A549 (cell line): ENCODE measurements around the gene SMG6. TPM values are rescaled to one million over a fixed set of nuclear protein-coding genes. Genes with fewer than 3 reads are reported as not detected.

Experiments
- ATAC-seq, 2 experiments: fragments of 200-7000 bp in 1 of 2; fragments of >200 bp in 1 of 2; cut with Nextera tagmentation in 1 of 2; cut with Tn5 transposase in 1 of 2; 3 replicates each; pipeline versions ENCODE4 v1.8.0 to v1.9.1; 2018 to 2020; ENCODE audit warnings: mild to moderate bottlenecking in 1 of 2, moderate library complexity in 1 of 2
- CTCF ChIA-PET: fragments of 300-600 bp; sonication (Branson Sonifier 250); formaldehyde crosslinking; extraction: SDS; loops from one replicate; lab custom pipeline; 2021; ENCODE audit warnings: antibody characterized with exemption, inconsistent platforms; lab: Yijun Ruan, JAX
- POLR2A ChIA-PET: fragments of 350-600 bp; formaldehyde crosslinking; extraction: SDS; loops from one replicate; lab custom pipeline; 2021; ENCODE audit warnings: antibody characterized with exemption, inconsistent platforms; lab: Yijun Ruan, JAX
- DNase-seq, 2 experiments: peaks; one replicate each; pipeline versions ENCODE4 v3.0.0 to v3.0.0-alpha.2; 2011 to 2016; ENCODE audit warnings: low read depth in 1 of 2, low spot score in 1 of 2
- FAIRE-seq: peaks from 2 replicates; lab custom pipeline; 2011; peaks lifted over from hg19 to GRCh38; lab: Jason Lieb, UNC
- H3K27ac ChIP-seq, 2 experiments: fragments of >200 bp; sonication (Bioruptor Twin); formaldehyde crosslinking; 3 replicates each; pipeline ENCODE4 v1.5.1; 2016 to 2017
- H3K4me1 ChIP-seq: fragments of >200 bp; sonication (Bioruptor Twin); formaldehyde crosslinking; 3 replicates; pipeline ENCODE4 v1.6.1; 2016
- H3K4me2 ChIP-seq: fragments of >200 bp; sonication (Bioruptor Twin); formaldehyde crosslinking; 3 replicates; pipeline ENCODE4 v1.6.1; 2016
- H3K4me3 ChIP-seq: fragments of >200 bp; sonication (Bioruptor Twin); formaldehyde crosslinking; 3 replicates; pipeline ENCODE4 v1.5.1; 2016
- H3K9me3 ChIP-seq: fragments of >200 bp; sonication (Bioruptor Twin); formaldehyde crosslinking; 3 replicates; pipeline ENCODE4 v1.6.1; 2016
- CEBPB ChIP-seq, 2 experiments: fragments of >200 bp in 1 of 2; sonication (Bioruptor Twin) in 1 of 2; formaldehyde crosslinking in 1 of 2; IDR thresholded peaks; 2 replicates each; pipeline ENCODE4 v1.6.1; 2012 to 2016
- CHD2 ChIP-seq: fragments of 150-350 bp; IDR thresholded peaks from 2 replicates; pipeline ENCODE4 v1.6.1; 2014; ENCODE audit warnings: low read length; ENCODE audit not compliant: partially characterized antibody
- CHD4 ChIP-seq: fragments of 200-600 bp; sonication (generic); IDR thresholded peaks from 2 replicates; pipeline ENCODE4 v1.6.1; 2016; ENCODE audit warnings: antibody characterized with exemption, mild to moderate bottlenecking, borderline replicate concordance
- EHF ChIP-seq: fragments of 250-450 bp; sonication (Bioruptor Pico); IDR thresholded peaks from 2 replicates; pipeline ENCODE4 v1.5.0; 2020; ENCODE audit warnings: mild to moderate bottlenecking
- EHMT2 ChIP-seq: fragments of 200-600 bp; sonication (generic); IDR thresholded peaks from 2 replicates; pipeline ENCODE4 v1.6.1; 2016; ENCODE audit warnings: antibody characterized with exemption, low read depth, mild to moderate bottlenecking, moderate library complexity
- EP300 ChIP-seq, 2 experiments: fragments of >200 bp; sonication (Bioruptor Twin); formaldehyde crosslinking; IDR thresholded peaks; 2 replicates in 1 of 2; 3 replicates in 1 of 2; pipeline ENCODE4 v1.6.1; 2016 to 2017
- FOSB ChIP-seq: fragments of 250-450 bp; sonication (Bioruptor Pico); IDR thresholded peaks from 2 replicates; pipeline ENCODE4 v1.5.0; 2020; ENCODE audit warnings: mild to moderate bottlenecking, moderate library complexity
- FOSL2 ChIP-seq, 2 experiments: fragments of 450-650 bp in 1 of 2; fragments of >200 bp in 1 of 2; sonication (Bioruptor Twin) in 1 of 2; formaldehyde crosslinking; IDR thresholded peaks; 2 replicates each; pipeline versions ENCODE4 v1.5.0 to v1.6.1; 2016 to 2020; ENCODE audit warnings: mild to moderate bottlenecking in 1 of 2, moderate library complexity in 1 of 2
- FOXS1 ChIP-seq: fragments of 250-450 bp; sonication (Bioruptor Pico); IDR thresholded peaks from 2 replicates; pipeline ENCODE4 v1.5.0; 2020; ENCODE audit warnings: mild to moderate bottlenecking, moderate library complexity
- HMGXB4 ChIP-seq: fragments of 250-450 bp; sonication (Bioruptor Pico); IDR thresholded peaks from 2 replicates; pipeline ENCODE4 v1.5.0; 2021; ENCODE audit warnings: mild to moderate bottlenecking, moderate library complexity, borderline replicate concordance
- HOXB13 ChIP-seq: fragments of 250-450 bp; sonication (Bioruptor Pico); IDR thresholded peaks from 2 replicates; pipeline ENCODE4 v1.5.0; 2020; ENCODE audit warnings: low read depth, mild to moderate bottlenecking, moderate library complexity
- HOXB5 ChIP-seq: fragments of 250-450 bp; sonication (Bioruptor Pico); IDR thresholded peaks from 2 replicates; pipeline ENCODE4 v1.5.0; 2020; ENCODE audit warnings: mild to moderate bottlenecking, moderate library complexity
- KDM5A ChIP-seq: fragments of 200-600 bp; sonication (generic); IDR thresholded peaks from 2 replicates; pipeline ENCODE4 v1.6.1; 2016; ENCODE audit warnings: antibody characterized with exemption, mild to moderate bottlenecking
- MYC ChIP-seq: IDR thresholded peaks from 2 replicates; pipeline ENCODE4 v1.6.1; 2012; ENCODE audit warnings: mild to moderate bottlenecking, inconsistent platforms, low read length, improper control_type of control experiment, borderline replicate concordance
- NPAS2 ChIP-seq: fragments of 250-450 bp; sonication (Bioruptor Pico); IDR thresholded peaks from 2 replicates; pipeline ENCODE4 v1.8.0; 2022; ENCODE audit warnings: mild to moderate bottlenecking, moderate library complexity, borderline replicate concordance
- PHF8 ChIP-seq: fragments of 200-600 bp; sonication (generic); IDR thresholded peaks from 2 replicates; pipeline ENCODE4 v1.6.1; 2016; ENCODE audit warnings: low read depth, mild to moderate bottlenecking, antibody characterized with exemption, moderate library complexity, borderline replicate concordance
- POLR2A ChIP-seq: IDR thresholded peaks from 2 replicates; pipeline ENCODE4 v1.6.1; 2012; ENCODE audit warnings: mild to moderate bottlenecking, low read length
- POLR2AphosphoS2 ChIP-seq: conservative IDR thresholded peaks from 2 replicates; pipeline ENCODE4 v1.6.1; 2012; ENCODE audit warnings: low read length, improper control_type of control experiment, inconsistent platforms
- RARB ChIP-seq: fragments of 250-450 bp; sonication (Bioruptor Pico); IDR thresholded peaks from 2 replicates; pipeline ENCODE4 v1.8.0; 2021; ENCODE audit warnings: mild to moderate bottlenecking, moderate library complexity
- RFX5 ChIP-seq: fragments of 450-650 bp; IDR thresholded peaks from 2 replicates; pipeline ENCODE4 v1.7.1; 2014; ENCODE audit warnings: antibody characterized with exemption, mild to moderate bottlenecking, moderate library complexity
- SMC3 ChIP-seq: fragments of >200 bp; sonication (Bioruptor Twin); formaldehyde crosslinking; IDR thresholded peaks from 3 replicates; pipeline ENCODE4 v1.6.1; 2018; ENCODE audit warnings: inconsistent platforms
- SREBF2 ChIP-seq: fragments of 450-650 bp; IDR thresholded peaks from 2 replicates; pipeline ENCODE4 v1.6.1; 2014; ENCODE audit warnings: mild to moderate bottlenecking, moderate library complexity
- TFCP2L1 ChIP-seq: fragments of 250-450 bp; sonication (Bioruptor Pico); IDR thresholded peaks from 2 replicates; pipeline ENCODE4 v1.5.0; 2021; ENCODE audit warnings: mild to moderate bottlenecking
- ZFP36 ChIP-seq: fragments of 450-650 bp; IDR thresholded peaks from 2 replicates; pipeline ENCODE4 v1.6.1; 2014; ENCODE audit warnings: borderline replicate concordance; ENCODE audit not compliant: partially characterized antibody
- WGBS: methylation state at CpG from one replicate; pipeline ENCODE4 v1.1.6; 2017; ENCODE audit errors: missing lambda C conversion rate; 5-methylcytosine and 5-hydroxymethylcytosine counted together
- polyA plus RNA-seq, 4 experiments: library from polyadenylated mRNA; depleted of rRNA in 3 of 4; stranded (reverse); fragments of >200 nt; fragmentation: RNase III in 1 of 4; extraction: RNeasy Plus Mini Kit Qiagen cat#74134 plus additional on column Dnase treatment in 1 of 4; gene quantifications; 2 replicates in 3 of 4; 3 replicates in 1 of 4; pipeline ENCODE4 v1.2.3, GENCODE V29; 2011 to 2017

SMG6 gene
- polyA plus RNA-seq, 2 of the 4 experiments (the other 2 are of a cell fraction), result 4.7 to 17.0 TPM

DNA sequence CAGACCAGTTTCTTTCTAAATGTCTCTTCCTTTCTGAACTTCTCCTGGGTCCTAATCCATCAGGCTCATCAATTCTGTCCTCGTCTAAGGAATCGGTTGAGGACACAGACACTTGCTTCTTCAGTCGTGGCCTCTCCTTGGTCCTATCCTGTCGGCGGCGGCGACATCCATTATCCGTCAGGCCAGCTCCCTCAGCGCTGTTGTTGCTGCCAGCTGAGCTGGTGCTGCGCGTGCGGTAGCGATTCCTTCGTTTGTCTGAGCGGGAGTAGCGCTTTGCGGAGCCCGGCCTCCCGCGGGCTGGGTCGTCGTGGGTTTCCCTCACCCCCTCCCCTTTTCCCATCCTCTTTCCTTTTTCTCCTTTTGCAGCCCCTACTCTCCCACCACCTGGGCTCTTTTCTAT is 3.8 kb downstream of the SMG6 start (continued):
- TF ChIP-seq FOSB (CRISPR knock-in tag), result no peak

GRCh38 chr17:2299136-2299535 is 4.4 kb downstream of the SMG6 start:
- TF ChIP-seq POLR2A, result no peak
- no peak for TF ChIP-seq FOSL2 (IDR thresholded peaks at IDR 0.05)
- TF ChIP-seq FOSL2 (CRISPR knock-in tag; IDR thresholded peaks at IDR 0.05), result no peak
- TF ChIP-seq KDM5A, result no peak
- no peak for TF ChIP-seq EHMT2
- no peak for TF ChIP-seq CHD4
- no peak for TF ChIP-seq ZFP36
- WGBS, result 98% methylated on average over 12 of the region's 12 CpGs
- POLR2A ChIA-PET, result no interaction called here
- Histone ChIP-seq H3K4me3 (no peak overlapping the region), H3K9me3 (no peaks in the 10 kb centered on the region), H3K27ac (no peak overlapping the region), H3K4me2 (no peak overlapping the region), H3K4me1 (peaks cover 15% of the 10 kb centered on the region; the same call in 2 of the 3 replicates)
- FAIRE-seq (no peak), DNase-seq (no peak), ATAC-seq (no peak)
- CTCF ChIA-PET, result interaction anchor here (1.0 to 2.4 kb wide), 2 partner anchors 16 to 54 kb away, joined by 3 to 6 read pairs; no protein-coding TSS in a partner anchor

GRCh38 chr17:2297023-2297422 is 6.6 kb downstream of the SMG6 start:
- TF ChIP-seq SMC3 (no peak), SREBF2 (no peak), NPAS2 (CRISPR knock-in tag) (no peak), EHF (CRISPR knock-in tag) (no peak), CEBPB (IDR thresholded peaks at IDR 0.05) (0 out of 4 replicates have a peak, but pooled peaks of 1 of the 2 experiments have one; percentile 27), CHD2 (no peak)
- WGBS, result 95% methylated on average over 5 of the region's 5 CpGs
- no peak for DNase-seq
- no peak overlapping the region for H3K4me3 ChIP-seq
- peaks cover 9% of the 10 kb centered on the region; the same call in 2 of the 3 replicates for H3K4me1 ChIP-seq
- no peak overlapping the region for H3K4me2 ChIP-seq
- ChIA-PET POLR2A (no interaction called here), CTCF (interaction anchor here (0.5 to 3.3 kb wide), 9 partner anchors 14 to 583 kb away, joined by 3 to 14 read pairs (median 3); partner anchors contain the start of genes HIC1 and TSR1)
- H3K9me3 ChIP-seq, result no peaks in the 10 kb centered on the region
- ATAC-seq, result no peak
- FAIRE-seq, result no peak
- H3K27ac ChIP-seq, result no peak overlapping the region

- TF ChIP-seq POLR2AphosphoS2 (no peak), TFCP2L1 (CRISPR knock-in tag) (no peak), FOXS1 (no peak), HMGXB4 (no peak), HOXB5 (CRISPR knock-in tag) (no peak), RARB (CRISPR knock-in tag) (no peak), MYC (no peak), RFX5 (no peak), EHF (CRISPR knock-in tag) (no peak), PHF8 (no peak), EP300 (IDR thresholded peaks at IDR 0.05) (no peak), HOXB13 (CRISPR knock-in tag) (no peak), FOSL2 (IDR thresholded peaks at IDR 0.05) (no peak), FOSL2 (CRISPR knock-in tag; IDR thresholded peaks at IDR 0.05) (no peak; the same call in 1 of the 2 replicates), CEBPB (IDR thresholded peaks at IDR 0.05) (no peak), NPAS2 (CRISPR knock-in tag) (no peak)
- Histone ChIP-seq H3K4me1 (peaks cover 7% of the 10 kb centered on the region; the same call in 1 of the 3 replicates), H3K9me3 (no peaks in the 10 kb centered on the region), H3K27ac (no peak overlapping the region), H3K4me3 (no peak overlapping the region), H3K4me2 (no peak overlapping the region)
- DNase-seq, result no peak
- 94% methylated on average over 1 of the region's 1 CpG for WGBS
- no peak for FAIRE-seq
- no peak for ATAC-seq
- POLR2A ChIA-PET, result interaction anchor here (0.9 kb wide), 1 partner anchor 42 kb away, joined by 3 read pairs; the partner anchor contains the start of gene SGSM2
- CTCF ChIA-PET, result interaction anchor here (0.6 to 3.3 kb wide), 8 partner anchors 8 to 241 kb away, joined by 3 to 19 read pairs (median 4); partner anchors contain the start of genes HIC1, SMG6 and SRR
These were observed 8.0 kb downstream of the SMG6 start for GRCh38 chr17:2295575-2295974.
